Measurements from ENCODE around the gene PUSL1.

GRCh38 chr1:1322952-1323351 lies 14.6 kb downstream of the PUSL1 start:
- TF ChIP-seq SMC3 (IDR thresholded peaks at IDR 0.05; ENCODE audit: low read depth, low read length): no peak
- no peak for TF ChIP-seq RFX5 (IDR thresholded peaks at IDR 0.05; ENCODE audit: low read depth, low read length)
- TF ChIP-seq POLR2A (IDR thresholded peaks at IDR 0.05; ENCODE audit: low read depth, low read length): no peak
- no peak for TF ChIP-seq MXI1 (IDR thresholded peaks at IDR 0.05; ENCODE audit: borderline replicate concordance, low read depth, low read length)
- no peak for TF ChIP-seq RAD21 (IDR thresholded peaks at IDR 0.05; ENCODE audit: low read length)
- TF ChIP-seq CTCF (conservative IDR thresholded peaks at IDR 0.05; ENCODE audit: low read depth, low read length): no peak
- TF ChIP-seq FOS (IDR thresholded peaks at IDR 0.05; ENCODE audit: low read depth, low read length): no peak
- no peak for TF ChIP-seq CEBPB (IDR thresholded peaks at IDR 0.05; ENCODE audit: low read depth, low read length)
- TF ChIP-seq MAFK (IDR thresholded peaks at IDR 0.05; ENCODE audit: low read depth, low read length): no peak
- no peak for TF ChIP-seq RCOR1 (IDR thresholded peaks at IDR 0.05; ENCODE audit: insufficient replicate concordance, low read length)
- no peak for TF ChIP-seq CHD1 (IDR thresholded peaks at IDR 0.05; ENCODE audit: low read depth, low read length)
- no peak for TF ChIP-seq ELK1 (IDR thresholded peaks at IDR 0.05; ENCODE audit: borderline replicate concordance, low read depth, low read length)
- no peak for TF ChIP-seq MAZ (IDR thresholded peaks at IDR 0.05; ENCODE audit: borderline replicate concordance, low read depth, low read length)
